ENCODE measurements around the gene WHAMM.
A peak's percentile ranks its signal among the peaks of the same experiment; 100 is the strongest.

DNA sequence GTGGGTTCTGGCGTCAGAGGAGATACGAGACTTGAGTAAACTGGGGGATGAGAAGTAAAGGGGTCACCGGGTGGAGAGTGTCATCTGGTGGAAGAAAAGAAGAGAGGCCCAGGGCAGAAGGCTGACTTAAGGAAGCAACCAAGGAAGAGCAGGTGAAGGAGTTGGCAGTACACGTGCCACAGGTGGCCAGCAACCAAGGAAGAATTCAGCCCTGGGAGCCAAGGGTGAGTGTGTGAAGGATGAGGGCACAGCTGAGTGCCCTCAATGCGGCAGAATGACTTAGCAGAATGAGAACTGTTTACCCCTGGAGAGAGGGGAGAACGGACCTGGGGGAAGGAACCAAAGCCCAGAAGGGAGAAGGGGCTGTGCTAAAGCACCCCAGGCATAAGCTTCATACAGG lies 71.3 kb downstream of the WHAMM start:
- TF ChIP-seq CTCF (conservative IDR thresholded peaks at IDR 0.05; ENCODE audit: low read length) (0 out of 2 replicates have a peak, but pooled peaks have one; percentile 20), EZH2phosphoT487 (IDR thresholded peaks at IDR 0.05; ENCODE audit: borderline replicate concordance, low read depth, low read length) (no peak)
